ENCODE data around the gene COX7A2L. TPM values are rescaled to one million over a fixed set of nuclear protein-coding genes. Genes with fewer than 3 reads are reported as not detected.
"Not testable (repeated sequence)": the region's sequence is repeated elsewhere in the genome, so short reads cannot be mapped to it uniquely, and the experiment has no call there.

COX7A2L gene
- total and polyA plus RNA-seq, 2 of the 8 experiments (the other 6 are each of a cell fraction or from before 2014, with no cell fraction given), result 85.6 to 114 TPM

DNA sequence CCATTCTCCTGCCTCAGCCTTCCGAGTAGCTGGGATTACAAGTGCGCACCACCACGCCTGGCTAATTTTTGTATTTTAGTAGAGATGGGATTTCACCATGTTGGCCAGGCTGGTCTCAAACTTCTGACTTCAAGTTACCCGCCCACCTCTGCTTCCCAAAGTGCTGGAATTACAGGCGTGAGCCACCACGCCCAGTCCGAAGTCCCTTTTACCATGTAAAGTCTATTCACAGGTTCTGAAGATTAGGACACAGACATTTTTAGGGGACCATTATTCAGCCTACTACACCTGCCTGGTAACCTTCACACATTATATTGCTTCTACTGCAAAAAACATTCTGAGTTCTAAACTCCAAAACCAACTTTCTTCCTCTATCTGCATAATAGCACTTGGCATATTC, 19.0 kb upstream of the COX7A2L start:
- H3K23me2 ChIP-seq (ENCODE audit: low read depth, low read length); H3K4ac ChIP-seq (replicated peaks; ENCODE audit: insufficient read length, low read depth, low read length); H4K5ac ChIP-seq (ENCODE audit: insufficient read length, low read depth, low read length); DNase-seq (ENCODE audit: low read depth in 1 of 2, low spot score in 2 of 2); H2BK5ac ChIP-seq (ENCODE audit: low read depth, low read length); H2BK120ac ChIP-seq (replicated peaks; ENCODE audit: low read depth, low read length); H3K27me3 ChIP-seq (replicated peaks in 1 of 4; ENCODE audit: control insufficient read depth in 3 of 4, extremely low read depth in 1 of 4, insufficient read depth in 3 of 4, low read length in 3 of 4); H4K8ac ChIP-seq (ENCODE audit: extremely low read depth, insufficient read depth, low read length); H3K4me3 ChIP-seq (ENCODE audit: extremely low read depth in 1 of 4, insufficient read depth in 2 of 4, low read depth in 3 of 4, low read length in 4 of 4); H3K14ac ChIP-seq (ENCODE audit: insufficient read length); H3K23ac ChIP-seq (ENCODE audit: insufficient read length); H2AK5ac ChIP-seq (ENCODE audit: low read depth, low read length); H2BK20ac ChIP-seq (ENCODE audit: low read length); H3K27ac ChIP-seq (ENCODE audit: low read depth, low read length); H4K20me1 ChIP-seq (replicated peaks in 1 of 2; ENCODE audit: control insufficient read depth in 1 of 2, insufficient read depth in 2 of 2, low read length in 2 of 2); H3K36me3 ChIP-seq (ENCODE audit: control insufficient read depth in 2 of 4, insufficient read depth in 4 of 4, low read length in 3 of 4); POLR2A ChIA-PET (ENCODE audit: partially characterized antibody); H2AFZ ChIP-seq (ENCODE audit: low read length); H4K91ac ChIP-seq (replicated peaks; ENCODE audit: insufficient read length, low read length); H3K9ac ChIP-seq (replicated peaks in 1 of 4; ENCODE audit: extremely low read depth in 1 of 4, low read depth in 3 of 4, low read length in 3 of 4); H3K56ac ChIP-seq (replicated peaks; ENCODE audit: insufficient read length, low read depth, low read length); H3K4me1 ChIP-seq (replicated peaks in 1 of 4; ENCODE audit: control insufficient read depth in 3 of 4, insufficient read depth in 4 of 4, low read length in 3 of 4); H2BK15ac ChIP-seq (ENCODE audit: low read length); FAIRE-seq; H3K9me3 ChIP-seq (ENCODE audit: insufficient read depth in 2 of 2, low read depth in 1 of 2, low read length in 1 of 2); CTCF ChIA-PET (ENCODE audit: partially characterized antibody); H3K79me1 ChIP-seq (ENCODE audit: low read depth, low read length); H3K79me2 ChIP-seq (ENCODE audit: control insufficient read depth in 1 of 2, insufficient read depth in 2 of 2, low read length in 2 of 2); H3K4me2 ChIP-seq (ENCODE audit: insufficient read depth in 1 of 2, low read depth in 2 of 2, low read length in 2 of 2); H3K18ac ChIP-seq (ENCODE audit: extremely low read depth, low read length); H2BK12ac ChIP-seq (ENCODE audit: low read depth, low read length): not testable (repeated sequence)
- whole genome bisulfite sequencing, 2 experiments (ENCODE audit: extremely low coverage in 1 of 2, insufficient coverage in 1 of 2, insufficient read length in 1 of 2, insufficient replicate concordance in 2 of 2, low coverage in 1 of 2, low lambda C conversion rate in 2 of 2, missing lambda C conversion rate in 1 of 2), result 91% methylated on average over 7 of the region's 7 CpGs; no CpG with 5 or more reads in 1 of the 2 experiments

Measured in H1 (cell line).